HS-5 (cell line): ENCODE measurements around the gene POU2AF1.

Experiments used
- DNase-seq: peaks from one replicate; pipeline ENCODE4 v3.0.0-alpha.2; 2012; ENCODE audit warnings: low read depth

Gene POU2AF1

GRCh38 chr11:111386611-111387150, 7.6 kb upstream of the POU2AF1 start:
- no peak for DNase-seq

DNA sequence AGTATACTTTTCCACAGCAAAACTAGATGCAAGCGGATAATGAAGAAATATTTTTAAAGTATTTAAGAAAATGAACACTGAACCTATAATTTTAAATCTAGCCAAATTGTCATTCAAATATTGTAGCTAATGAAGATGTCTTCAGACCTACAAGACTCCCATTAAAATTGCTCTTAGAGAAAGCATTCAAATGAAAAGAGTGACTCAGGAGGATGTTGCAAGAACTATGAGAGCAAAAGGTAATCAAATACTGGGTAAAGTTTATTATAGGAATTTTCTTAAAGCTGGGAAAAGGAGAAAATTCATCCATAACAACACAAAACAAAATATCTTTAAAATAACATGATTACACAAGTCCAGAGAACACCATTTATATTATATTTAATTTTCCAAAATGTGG, 5.4 kb upstream of the POU2AF1 start:
- DNase-seq, result no peak

DNA sequence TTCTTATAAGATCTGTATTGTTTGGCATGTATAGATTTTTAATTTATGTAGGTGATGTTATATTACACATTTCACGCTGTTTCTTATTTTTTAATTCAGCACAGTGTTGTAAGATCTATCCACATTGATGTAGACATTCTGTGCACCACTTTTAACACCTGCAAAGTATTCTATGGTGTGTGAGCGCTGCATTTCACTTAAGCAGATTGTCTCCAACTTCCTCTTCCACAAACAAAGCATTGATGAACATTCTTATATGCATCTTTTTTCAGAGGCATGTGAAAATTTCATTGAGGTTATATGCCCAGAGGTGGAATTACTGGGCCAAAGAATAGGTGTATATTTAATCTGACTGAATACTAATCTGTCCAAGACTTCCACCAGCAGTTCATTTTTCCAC, 3.4 kb upstream of the POU2AF1 start:
- no peak for DNase-seq

GRCh38 chr11:111379602-111380136, 594 bp upstream of the POU2AF1 start:
- DNase-seq, result no peak

- no peak for DNase-seq
Measured at GRCh38 chr11:111378185-111378860, 752 bp downstream of the POU2AF1 start.

DNA sequence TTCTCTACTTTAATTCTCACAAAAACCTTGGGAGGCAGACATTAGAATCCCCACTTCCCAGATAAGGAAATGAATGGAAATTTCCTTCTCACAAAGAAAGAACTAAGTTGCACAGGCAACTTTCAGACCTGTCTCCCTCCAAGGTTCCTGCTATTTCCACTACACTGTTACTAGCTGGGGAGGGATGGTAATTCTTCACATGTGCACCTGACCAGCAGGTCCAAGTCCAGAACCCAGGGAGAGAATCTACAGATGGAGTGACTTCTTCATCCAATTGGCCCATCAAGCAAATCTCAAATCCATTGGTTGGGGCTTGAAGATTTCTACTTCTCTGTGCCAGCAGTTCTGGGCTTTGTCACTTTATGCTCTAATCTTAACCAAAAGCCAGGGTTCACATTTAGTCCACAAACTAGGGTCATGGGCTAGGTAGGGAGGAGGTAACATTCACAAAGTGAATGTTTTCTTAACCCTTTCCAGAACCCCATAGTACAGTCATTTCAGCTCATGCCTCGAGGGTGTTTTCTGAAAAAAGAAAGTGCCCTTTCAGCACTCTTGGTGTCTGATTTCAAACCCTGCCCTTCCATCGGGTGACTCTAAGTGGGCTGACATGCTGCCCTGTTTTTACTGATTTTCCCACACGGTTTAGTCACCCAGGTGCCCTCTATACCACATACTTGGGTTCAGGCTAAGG, 2.7 kb downstream of the POU2AF1 start:
- no peak for DNase-seq

- DNase-seq, result no peak
Measured at GRCh38 chr11:111373590-111373989, 5.5 kb downstream of the POU2AF1 start.

DNA sequence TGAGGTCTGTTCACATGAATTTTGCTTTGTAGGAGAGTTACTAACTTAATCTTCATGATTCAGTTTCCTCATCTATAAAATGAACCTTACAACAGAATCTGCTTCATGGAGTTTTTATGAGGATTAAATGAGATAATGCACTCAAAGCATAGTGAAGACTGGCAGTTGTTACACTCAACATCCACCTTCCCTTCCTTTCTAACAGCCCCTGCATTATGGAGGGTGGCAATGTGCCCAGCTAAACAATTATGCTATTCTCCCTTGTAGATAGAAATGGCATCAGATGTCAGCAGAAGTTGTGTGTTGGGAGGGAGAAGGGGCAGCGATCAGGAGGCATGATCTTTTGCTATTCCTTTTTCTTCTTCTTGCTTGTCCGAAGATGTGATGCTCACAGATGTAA, 6.5 kb downstream of the POU2AF1 start:
- no peak for DNase-seq

DNA sequence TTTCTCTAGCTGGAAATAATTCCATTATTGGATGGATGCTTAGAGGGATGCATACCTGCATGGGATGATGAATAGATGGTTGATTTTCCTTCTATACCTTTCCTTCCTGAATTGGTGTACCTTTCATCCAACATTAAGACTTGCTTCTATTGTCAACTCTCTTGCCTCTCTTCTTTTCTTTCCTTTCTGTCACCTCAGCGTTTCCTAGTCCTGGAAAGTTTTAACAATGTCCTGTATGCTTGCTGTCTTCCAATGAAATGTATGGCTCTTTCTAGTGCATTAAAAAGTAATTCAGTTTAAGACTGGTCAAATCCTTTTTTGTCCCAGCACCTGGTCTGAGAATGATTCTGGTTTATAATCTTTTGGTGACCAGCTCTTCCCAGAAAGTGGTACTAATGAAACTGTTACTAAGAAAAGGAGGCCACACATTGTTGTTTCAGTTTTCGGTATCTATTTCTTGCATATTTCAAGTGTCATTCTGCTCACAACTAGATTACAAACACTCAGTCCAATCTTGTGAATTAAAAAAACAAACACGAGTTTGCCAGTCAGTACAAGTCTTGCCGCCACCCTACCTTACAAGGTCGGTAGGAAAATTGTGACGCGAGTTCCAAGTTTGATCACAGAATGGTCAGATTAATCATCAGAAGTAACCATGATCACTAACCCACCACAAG, 8.0 kb downstream of the POU2AF1 start:
- no peak for DNase-seq

DNA sequence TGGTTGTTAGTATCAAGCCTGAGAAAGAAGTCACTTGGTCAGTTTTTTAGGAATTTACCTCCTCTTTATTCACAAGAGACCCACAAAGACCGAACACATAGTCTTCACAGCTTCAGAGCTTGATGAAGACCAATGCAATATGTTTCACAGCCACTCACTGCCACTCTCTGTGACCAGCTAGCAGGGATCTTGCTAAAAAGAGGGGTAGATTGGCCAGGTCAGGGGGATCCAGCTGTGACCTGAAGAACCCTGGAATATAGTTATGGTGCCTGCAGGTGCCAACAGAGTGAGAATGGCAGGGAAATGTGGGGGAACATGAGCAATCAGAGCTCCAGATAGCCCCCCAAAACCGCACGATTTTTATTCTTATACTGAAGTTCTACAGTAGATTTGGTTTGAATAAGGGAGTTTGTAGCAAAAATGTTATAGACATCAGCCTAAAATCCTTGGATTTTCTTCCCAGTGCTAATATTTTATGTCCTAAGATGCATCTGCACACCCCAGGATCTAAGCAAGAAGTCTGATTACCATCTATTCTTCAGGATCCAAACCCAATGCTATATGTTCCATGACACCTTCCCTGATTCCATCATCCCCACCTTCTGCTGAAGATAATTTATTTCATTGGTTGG, 8.7 kb downstream of the POU2AF1 start:
- no peak for DNase-seq

DNA sequence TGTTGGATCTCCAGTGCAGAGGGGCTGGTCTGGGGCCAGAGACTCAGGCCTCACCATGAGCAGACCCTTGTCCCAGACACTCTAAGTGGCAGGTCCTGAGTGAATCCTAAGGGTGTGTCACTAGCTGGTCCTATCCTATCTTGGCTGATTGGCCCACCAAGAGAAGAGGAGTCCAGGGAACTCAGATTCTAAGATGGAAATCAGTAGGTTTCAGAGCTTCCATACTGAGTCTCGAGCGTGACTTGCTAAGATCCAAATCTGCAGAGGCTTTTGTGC, 10.9 kb downstream of the POU2AF1 start:
- no peak for DNase-seq

DNA sequence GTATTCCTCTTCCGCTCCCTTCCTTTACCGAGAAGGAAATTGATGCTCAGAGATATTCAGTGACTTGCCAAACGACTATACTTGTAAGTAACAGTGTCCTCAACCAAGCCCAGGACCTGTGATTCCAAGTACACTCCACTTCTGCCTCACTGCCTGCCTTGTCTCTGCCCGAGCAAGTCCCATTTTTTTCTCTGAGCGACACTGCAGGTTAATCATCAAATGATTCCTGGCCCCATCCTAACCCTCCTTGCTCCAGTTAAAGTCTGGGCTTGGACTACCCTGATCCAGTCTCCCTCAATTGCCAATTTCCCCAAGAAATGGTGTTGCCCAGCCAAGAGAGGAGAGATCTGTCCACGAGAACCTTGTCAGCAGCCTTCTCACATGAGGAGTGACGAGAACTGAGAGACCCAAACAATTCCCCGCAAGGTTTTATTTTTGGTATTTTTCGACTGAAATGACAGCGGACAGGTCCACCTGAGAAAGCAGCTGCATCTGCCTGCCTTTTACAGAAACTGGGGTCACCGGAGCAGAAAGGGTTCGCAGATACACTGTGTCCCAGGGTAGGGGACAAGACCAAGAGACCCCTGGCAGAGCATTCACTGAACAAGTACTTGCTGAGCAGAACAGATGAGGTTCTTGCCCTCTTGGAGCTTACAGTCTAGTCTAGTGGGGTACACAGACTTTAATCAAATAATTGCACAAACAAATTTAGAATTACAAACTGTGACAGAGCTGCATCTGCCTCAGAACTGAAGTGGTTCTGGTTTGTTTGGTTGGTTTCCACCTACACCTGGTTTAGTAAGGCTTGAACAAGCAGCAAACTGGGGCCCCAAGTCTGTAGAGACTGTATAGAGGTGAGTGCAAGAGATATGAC, 11.4 kb downstream of the POU2AF1 start:
- DNase-seq, result no peak

DNA sequence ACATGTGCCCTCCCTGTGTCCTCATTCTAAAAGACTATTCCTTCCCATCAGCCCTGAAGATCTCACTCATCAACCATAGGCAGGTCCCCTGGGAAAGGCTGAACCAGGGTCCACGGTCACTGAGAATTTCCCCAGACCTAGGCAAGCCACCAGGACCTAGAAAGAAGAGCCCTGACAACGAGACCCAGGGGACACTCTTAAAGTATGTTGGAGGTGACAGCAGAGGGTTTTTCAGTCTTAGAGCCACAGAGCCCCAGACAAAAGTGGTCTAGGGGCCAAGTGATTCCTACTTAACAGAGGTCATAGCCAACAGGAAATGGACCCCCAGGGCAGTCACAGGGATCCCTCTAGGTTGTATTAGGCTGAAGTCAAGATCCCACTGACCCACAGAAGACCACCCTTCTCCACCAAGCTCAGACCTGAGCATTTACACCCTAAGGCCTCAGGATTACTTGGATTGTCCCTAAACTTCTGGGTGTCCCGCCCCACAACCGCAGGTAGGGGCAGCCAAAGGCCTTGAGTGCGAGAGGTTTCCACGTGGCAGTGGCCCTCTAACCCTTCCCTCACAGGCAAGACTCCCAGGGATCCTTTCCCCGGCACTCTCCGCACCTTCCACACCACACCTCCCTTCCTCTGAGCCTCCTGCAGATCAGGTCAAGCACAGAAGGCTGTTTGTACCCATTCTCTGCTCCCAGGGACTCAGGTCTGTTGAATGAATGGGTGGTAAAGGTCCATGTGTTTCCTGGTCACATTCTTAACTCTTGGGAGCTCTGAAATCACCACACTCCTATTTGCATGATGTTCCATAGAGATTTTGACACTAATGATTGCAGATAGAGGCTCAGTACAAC, 12.3 kb downstream of the POU2AF1 start:
- DNase-seq, result no peak

DNA sequence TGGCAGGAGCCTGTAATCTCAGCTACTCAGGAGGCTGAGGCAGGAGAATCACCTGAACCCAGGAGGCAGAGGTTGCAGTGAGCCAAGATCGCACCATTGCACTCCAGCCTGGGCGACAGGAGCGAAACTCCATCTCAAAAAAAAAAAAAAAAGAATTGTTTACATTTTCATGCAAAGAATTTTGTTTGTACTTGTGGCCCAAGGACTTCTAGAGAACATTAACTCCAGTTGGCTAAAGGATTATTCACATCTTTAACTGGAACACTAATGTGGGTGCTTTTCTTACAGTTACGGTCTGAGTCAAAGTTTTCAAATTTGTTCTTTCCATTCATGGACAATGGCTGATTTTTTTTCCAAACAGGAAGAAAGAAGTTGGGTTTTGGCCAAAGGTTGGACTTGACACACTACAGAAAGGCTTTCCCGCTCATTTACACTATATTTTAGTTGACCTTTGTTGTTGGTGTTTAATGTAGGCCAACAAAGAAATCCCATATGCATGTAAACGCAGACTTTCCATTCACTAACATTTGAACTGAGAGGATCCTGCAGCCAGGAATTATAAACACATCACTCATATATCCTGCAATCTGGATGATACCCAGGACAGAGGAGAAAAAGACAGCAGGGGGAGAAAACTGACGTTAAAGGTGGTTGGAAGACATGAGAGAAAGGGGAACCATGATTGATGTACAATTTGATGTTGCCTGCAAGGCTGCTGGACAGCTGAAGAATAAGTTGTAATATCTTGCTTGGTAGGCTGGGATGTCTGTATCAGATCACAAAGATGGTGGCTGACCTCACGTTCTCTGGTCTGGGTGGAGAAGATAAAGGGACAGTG, 13.1 kb downstream of the POU2AF1 start:
- no peak for DNase-seq

DNA sequence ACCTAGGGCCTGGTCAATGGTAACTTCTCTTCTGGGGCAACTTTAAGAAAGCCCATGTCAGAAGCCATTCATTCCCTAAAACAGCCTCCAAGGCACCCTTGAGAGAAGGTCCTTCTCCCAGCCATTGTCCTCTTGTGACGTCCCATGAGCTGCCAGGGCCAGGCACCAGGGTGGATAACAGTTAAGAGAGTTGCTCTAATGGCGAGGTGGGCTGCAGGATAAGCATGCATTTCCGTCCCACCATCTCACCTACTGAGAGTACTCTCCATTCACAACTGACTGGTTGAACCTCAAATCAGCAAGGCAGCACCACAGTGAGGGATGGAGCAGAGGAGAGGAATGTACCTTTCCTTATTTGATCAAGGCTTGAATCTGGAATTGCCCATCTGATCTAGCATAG, 14.6 kb downstream of the POU2AF1 start:
- no peak for DNase-seq

DNA sequence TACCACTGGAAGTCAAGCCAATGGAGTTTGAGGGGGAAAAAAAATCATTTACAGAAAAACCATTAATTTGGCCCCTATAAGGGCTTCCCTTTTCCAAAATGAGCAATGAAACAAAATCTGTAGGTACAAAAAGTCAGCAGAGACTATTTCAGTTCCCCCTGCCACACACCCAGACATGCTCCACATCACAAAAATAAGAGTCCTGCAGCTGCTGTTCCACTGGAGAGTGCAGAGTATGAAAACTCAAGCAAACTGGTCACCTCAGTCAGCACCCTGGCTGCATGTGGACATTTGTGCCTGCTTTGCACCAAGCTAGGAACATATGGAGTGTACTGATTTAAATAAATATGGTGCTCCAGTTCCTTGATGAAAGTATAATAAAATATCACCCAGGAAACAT, 15.1 kb downstream of the POU2AF1 start:
- no peak for DNase-seq

DNA sequence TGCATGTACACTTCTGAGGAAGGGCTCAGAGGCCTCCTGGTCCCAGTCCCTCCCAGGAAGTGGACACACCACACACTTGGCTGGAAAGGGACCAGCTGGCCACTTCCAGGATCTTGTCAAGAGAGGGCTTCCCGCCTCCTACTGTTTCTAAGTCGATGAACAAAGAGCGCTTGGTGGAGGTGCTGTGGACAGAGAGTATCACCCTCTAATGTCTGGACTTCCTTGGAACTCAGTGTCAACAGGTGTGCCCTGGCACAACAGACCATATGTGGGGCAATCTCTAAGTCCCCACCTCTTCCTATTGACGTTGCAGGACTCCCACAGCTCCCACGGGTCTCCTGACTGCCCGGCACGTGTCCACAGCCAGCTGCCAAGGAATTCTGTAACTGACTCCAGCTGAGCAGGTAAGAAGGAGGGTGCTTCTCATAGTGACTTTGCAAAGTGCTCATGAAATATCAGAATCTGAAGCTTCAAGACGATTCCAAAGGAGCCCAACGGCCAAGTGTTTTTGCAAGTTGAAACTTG, 16.1 kb downstream of the POU2AF1 start:
- DNase-seq, result no peak

DNA sequence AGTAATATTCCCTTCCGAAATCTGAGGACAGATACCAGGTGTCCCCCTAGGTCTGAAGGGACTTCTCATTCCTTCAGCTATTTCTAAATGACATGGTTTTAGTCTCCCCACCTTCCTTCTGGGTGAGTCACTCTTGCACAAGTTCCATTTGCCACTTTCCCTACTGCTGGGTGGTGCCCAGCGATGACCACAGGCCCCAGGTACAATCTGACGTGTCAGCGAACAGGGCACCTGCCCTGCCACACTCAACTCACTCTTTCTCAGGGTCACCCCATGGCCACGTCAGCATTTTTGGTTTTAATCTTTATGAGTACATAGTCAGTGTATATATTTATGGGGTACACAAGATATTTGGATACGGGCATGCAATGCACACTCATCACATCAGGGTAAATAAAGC, 17.2 kb downstream of the POU2AF1 start:
- no peak for DNase-seq

- DNase-seq, result no peak
Measured at GRCh38 chr11:111361052-111361801, 17.8 kb downstream of the POU2AF1 start.
